Measurements from ENCODE around the gene SIAH1.

DNA sequence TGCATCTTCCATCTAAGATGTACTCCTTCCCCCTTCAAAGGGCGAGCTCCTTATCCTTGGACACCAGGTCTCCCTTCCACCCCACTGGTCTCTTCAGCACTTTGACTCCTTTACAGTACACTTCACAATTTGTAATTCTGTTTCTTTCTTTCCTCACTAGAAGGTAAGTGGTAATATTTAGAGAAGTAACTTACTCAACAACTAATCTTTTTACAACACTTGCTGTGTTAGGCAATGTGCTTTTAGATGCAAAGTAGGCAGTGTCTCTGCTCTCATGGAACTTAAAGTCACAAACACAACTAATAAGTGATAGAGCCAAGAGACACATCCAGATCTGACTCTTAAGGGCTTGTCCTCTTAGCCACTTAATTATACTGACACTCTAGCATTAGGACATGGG lies 6.4 kb downstream of the SIAH1 start:
- TF ChIP-seq EZH2 (IDR thresholded peaks at IDR 0.05), result no peak
- no peak for TF ChIP-seq POLR2AphosphoS5 (IDR thresholded peaks at IDR 0.05; ENCODE audit: borderline replicate concordance, low read depth, low read length)
- no peak for TF ChIP-seq FOXP2 (optimal IDR thresholded peaks at IDR 0.05; ENCODE audit: control extremely low read depth, extremely low read length, insufficient read depth)
